HEK293 (cell line): Measurements from ENCODE around the gene SHROOM1.

Experiments used
- CTCF ChIA-PET: fragments of 350-600 bp; formaldehyde crosslinking; extraction: SDS; loops from one replicate; lab custom pipeline; 2021; ENCODE audit warnings: antibody characterized with exemption; lab: Yijun Ruan, JAX
- POLR2A ChIA-PET: fragments of 300-600 bp; formaldehyde crosslinking; extraction: SDS; loops from one replicate; lab custom pipeline; 2020; ENCODE audit warnings: antibody characterized with exemption, inconsistent platforms; lab: Yijun Ruan, JAX
- H3K27ac ChIP-seq: fragments of 200-500 bp; sonication (Bioruptor generic); 2 replicates; pipeline ENCODE4 v1.5.1; 2014; ENCODE audit warnings: low read depth, low read length, control low read depth, inconsistent platforms; ENCODE audit errors: extremely low read depth
- H3K36me3 ChIP-seq, 2 experiments: fragments of 200-500 bp in 1 of 2; sonication (Bioruptor generic) in 1 of 2; 1 replicate in 1 of 2; 2 replicates in 1 of 2; pipeline ENCODE4 v1.5.1; 2014 to 2017; ENCODE audit warnings: inconsistent platforms in 2 of 2, low read length in 2 of 2; ENCODE audit not compliant: control insufficient read depth in 2 of 2, insufficient read depth in 1 of 2
- H3K4me1 ChIP-seq: fragments of 200-500 bp; sonication (Bioruptor generic); 2 replicates; pipeline ENCODE4 v1.5.1; 2014; ENCODE audit warnings: mild to moderate bottlenecking, low read length, inconsistent platforms; ENCODE audit not compliant: control insufficient read depth, insufficient read depth
- H3K4me3 ChIP-seq: 2 replicates; pipeline ENCODE4 v1.5.1; 2011; ENCODE audit warnings: low read depth, mild to moderate bottlenecking, control low read depth, low read length, moderate library complexity
- H3K9me3 ChIP-seq: fragments of 200-500 bp; sonication (Bioruptor generic); 2 replicates; pipeline ENCODE4 v1.5.1; 2014; ENCODE audit warnings: low read depth, low read length, inconsistent platforms; ENCODE audit not compliant: control insufficient read depth, insufficient read depth
- IKZF3 ChIP-seq: fragments of 450-650 bp; IDR thresholded peaks from 2 replicates; pipeline ENCODE4 v1.5.0; 2018; ENCODE audit warnings: missing biosample characterization, mild to moderate bottlenecking, missing genetic modification characterization, moderate library complexity
- KLF16 ChIP-seq: fragments of 450-650 bp; formaldehyde crosslinking; IDR thresholded peaks from 2 replicates; pipeline ENCODE4 v1.5.1; 2017; ENCODE audit warnings: missing biosample characterization, missing genetic modification characterization
- OVOL3 ChIP-seq: fragments of 450-650 bp; formaldehyde crosslinking; IDR thresholded peaks from 2 replicates; pipeline ENCODE4 v1.5.1; 2016; ENCODE audit warnings: missing biosample characterization, missing genetic modification characterization
- SALL2 ChIP-seq: fragments of 450-650 bp; formaldehyde crosslinking; IDR thresholded peaks from 2 replicates; pipeline ENCODE4 v1.5.0; 2017; ENCODE audit warnings: missing biosample characterization, mild to moderate bottlenecking, missing genetic modification characterization, borderline replicate concordance
- SETDB1 ChIP-seq: IDR thresholded peaks from one replicate; pipeline ENCODE4 v1.6.1; 2017; ENCODE audit warnings: mild to moderate bottlenecking, low read length, moderate library complexity, mixed read lengths; ENCODE audit not compliant: insufficient read length
- WT1 ChIP-seq: fragments of 450-650 bp; formaldehyde crosslinking; IDR thresholded peaks from 2 replicates; pipeline ENCODE4 v1.5.1; 2016; ENCODE audit warnings: missing biosample characterization, missing genetic modification characterization
- ZBTB7A ChIP-seq: fragments of 450-650 bp; formaldehyde crosslinking; IDR thresholded peaks from 2 replicates; pipeline ENCODE4 v1.5.1; 2016; ENCODE audit warnings: low read depth, missing biosample characterization, missing genetic modification characterization
- ZFP37 ChIP-seq: fragments of 450-650 bp; formaldehyde crosslinking; IDR thresholded peaks from 2 replicates; pipeline ENCODE4 v1.5.1; 2016; ENCODE audit warnings: missing biosample characterization, missing genetic modification characterization
- ZNF114 ChIP-seq: fragments of 450-650 bp; formaldehyde crosslinking; IDR thresholded peaks from 2 replicates; pipeline ENCODE4 v1.5.0; 2017; ENCODE audit warnings: missing biosample characterization, missing genetic modification characterization
- ZNF146 ChIP-seq: fragments of 450-650 bp; formaldehyde crosslinking; IDR thresholded peaks from 2 replicates; pipeline ENCODE4 v1.5.1; 2016; ENCODE audit warnings: missing biosample characterization, missing genetic modification characterization
- ZNF18 ChIP-seq: fragments of 450-650 bp; formaldehyde crosslinking; IDR thresholded peaks from 2 replicates; pipeline ENCODE4 v1.5.1; 2016; ENCODE audit warnings: missing biosample characterization, missing genetic modification characterization
- ZNF266 ChIP-seq: fragments of 450-650 bp; formaldehyde crosslinking; IDR thresholded peaks from 2 replicates; pipeline ENCODE4 v1.5.1; 2016; ENCODE audit warnings: missing biosample characterization, missing genetic modification characterization, low read depth
- ZNF280C ChIP-seq: fragments of 450-650 bp; formaldehyde crosslinking; IDR thresholded peaks from 2 replicates; pipeline ENCODE4 v1.5.1; 2016; ENCODE audit warnings: missing biosample characterization, missing genetic modification characterization
- ZNF37A ChIP-seq: fragments of 450-650 bp; IDR thresholded peaks from 2 replicates; pipeline ENCODE4 v1.5.1; 2018; ENCODE audit warnings: missing biosample characterization, missing genetic modification characterization
- ZNF398 ChIP-seq: fragments of 450-650 bp; formaldehyde crosslinking; IDR thresholded peaks from 2 replicates; pipeline ENCODE4 v1.5.1; 2017; ENCODE audit warnings: missing biosample characterization, missing genetic modification characterization
- ZNF48 ChIP-seq: fragments of 450-650 bp; formaldehyde crosslinking; IDR thresholded peaks from 2 replicates; pipeline ENCODE4 v1.5.1; 2016; ENCODE audit warnings: missing biosample characterization, missing genetic modification characterization
- ZNF529 ChIP-seq: fragments of 450-650 bp; formaldehyde crosslinking; IDR thresholded peaks from 2 replicates; pipeline ENCODE4 v1.5.1; 2017; ENCODE audit warnings: missing genetic modification characterization, missing biosample characterization; ENCODE audit not compliant: insufficient replicate concordance
- ZNF560 ChIP-seq: fragments of 450-650 bp; formaldehyde crosslinking; IDR thresholded peaks from 2 replicates; pipeline ENCODE4 v1.5.1; 2017; ENCODE audit warnings: missing biosample characterization, missing genetic modification characterization, borderline replicate concordance
- ZNF561 ChIP-seq: fragments of 450-650 bp; IDR thresholded peaks from 2 replicates; pipeline ENCODE4 v1.5.1; 2018; ENCODE audit warnings: missing biosample characterization, missing genetic modification characterization, borderline replicate concordance
- ZNF704 ChIP-seq: fragments of 450-650 bp; formaldehyde crosslinking; IDR thresholded peaks from 2 replicates; pipeline ENCODE4 v1.5.1; 2016; ENCODE audit warnings: missing biosample characterization, missing genetic modification characterization

The SHROOM1 gene

GRCh38 chr5:132780577-132780976, 49.9 kb downstream of the SHROOM1 start:
- CTCF ChIA-PET, result interaction anchor here (1.0 kb wide), 1 partner anchor 26 kb away, joined by 3 read pairs; no protein-coding TSS in a partner anchor
- TF ChIP-seq IKZF3 (no peak), OVOL3 (tag by site-specific recombination) (no peak), ZNF529 (tag by site-specific recombination) (no peak)
- Histone ChIP-seq H3K27ac (no peak overlapping the region), H3K4me3 (no peak overlapping the region), H3K36me3 (no peaks in the 10 kb centered on the region), H3K9me3 (no peaks in the 10 kb centered on the region), H3K4me1 (no peaks in the 10 kb centered on the region)
- POLR2A ChIA-PET, result no interaction called here

GRCh38 chr5:132779961-132780360, 50.5 kb downstream of the SHROOM1 start:
- Histone ChIP-seq H3K36me3 (no peaks in the 10 kb centered on the region), H3K9me3 (no peaks in the 10 kb centered on the region), H3K4me1 (no peaks in the 10 kb centered on the region)
- POLR2A ChIA-PET, result no interaction called here
- TF ChIP-seq ZNF561 (tag by site-specific recombination), result no peak
- no peak for TF ChIP-seq ZNF560 (tag by site-specific recombination)
- no peak for TF ChIP-seq SALL2
- TF ChIP-seq ZFP37, result no peak
- no peak for TF ChIP-seq ZNF18 (tag by site-specific recombination)
- TF ChIP-seq ZNF37A (tag by site-specific recombination), result no peak
- no peak for TF ChIP-seq KLF16 (tag by site-specific recombination)
- TF ChIP-seq, all 188 proteins: peak for 0
- no peak overlapping the region for H3K27ac ChIP-seq
- H3K4me3 ChIP-seq, result no peak overlapping the region
- CTCF ChIA-PET, result no interaction called here

GRCh38 chr5:132778856-132779255, 51.6 kb downstream of the SHROOM1 start:
- Histone ChIP-seq H3K36me3 (peaks cover 0 to under 1% of the 10 kb centered on the region in 2 experiments; a peak in 1 of 3 replicates), H3K9me3 (no peaks in the 10 kb centered on the region), H3K4me3 (no peak overlapping the region), H3K4me1 (no peaks in the 10 kb centered on the region), H3K27ac (no peak overlapping the region)
- POLR2A ChIA-PET, result no interaction called here
- no peak for TF ChIP-seq ZNF266 (tag by site-specific recombination)
- TF ChIP-seq ZNF18 (tag by site-specific recombination), result no peak
- no peak for TF ChIP-seq ZBTB7A (tag by site-specific recombination)
- TF ChIP-seq ZNF146 (tag by site-specific recombination), result no peak
- no peak for TF ChIP-seq ZNF48
- no peak for TF ChIP-seq ZNF114 (tag by site-specific recombination)
- TF ChIP-seq WT1 (tag by site-specific recombination), result no peak
- TF ChIP-seq ZNF398 (tag by site-specific recombination), result no peak
- TF ChIP-seq SETDB1, result no peak
- TF ChIP-seq ZNF704 (tag by site-specific recombination), result no peak
- TF ChIP-seq ZNF37A (tag by site-specific recombination), result no peak
- no peak for TF ChIP-seq ZNF280C (tag by site-specific recombination)
- CTCF ChIA-PET, result interaction anchor here (1.3 kb wide), 1 partner anchor 22 kb away, joined by 3 read pairs; no protein-coding TSS in a partner anchor
